Stimulated activated naive CD4-positive, alpha-beta T cell treated with Interleukin-2 at 50 U/mL for 16 hours (primary cell): ENCODE data around the gene SLC35F1.

ENCODE experiments used
- DNase-seq: peaks from one replicate; lab custom pipeline; 2025; lab: John Stamatoyannopoulos, UW

SLC35F1 gene

DNA sequence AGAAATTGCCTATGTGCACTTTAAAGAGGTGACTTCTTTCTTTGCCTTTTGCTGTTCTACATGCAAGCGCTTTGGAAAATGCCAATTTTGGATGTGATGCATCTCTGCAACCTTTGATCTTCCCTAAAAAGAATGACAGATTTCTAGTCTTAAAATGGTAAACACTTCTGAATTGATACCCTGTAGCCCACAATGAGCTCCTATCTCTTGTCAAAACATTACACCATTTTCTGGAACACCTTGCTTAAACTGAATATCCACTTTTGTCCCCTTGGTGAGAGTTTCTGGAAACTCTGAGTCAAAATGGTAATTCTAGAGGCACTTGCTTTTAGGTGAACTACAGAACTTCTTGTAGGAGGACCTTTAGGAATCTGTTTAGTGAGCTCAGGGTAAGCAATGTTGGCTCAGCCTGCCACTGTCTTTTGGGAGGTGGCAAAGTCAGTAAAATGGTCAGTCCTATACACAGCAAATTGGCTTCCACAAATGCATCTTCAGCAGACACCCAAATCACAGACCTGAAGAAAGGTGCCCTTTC, 216.5 kb downstream of the SLC35F1 start:
- DNase-seq = no peak

- no peak for DNase-seq
These were observed 217.8 kb downstream of the SLC35F1 start for GRCh38 chr6:118124851-118125250.

DNA sequence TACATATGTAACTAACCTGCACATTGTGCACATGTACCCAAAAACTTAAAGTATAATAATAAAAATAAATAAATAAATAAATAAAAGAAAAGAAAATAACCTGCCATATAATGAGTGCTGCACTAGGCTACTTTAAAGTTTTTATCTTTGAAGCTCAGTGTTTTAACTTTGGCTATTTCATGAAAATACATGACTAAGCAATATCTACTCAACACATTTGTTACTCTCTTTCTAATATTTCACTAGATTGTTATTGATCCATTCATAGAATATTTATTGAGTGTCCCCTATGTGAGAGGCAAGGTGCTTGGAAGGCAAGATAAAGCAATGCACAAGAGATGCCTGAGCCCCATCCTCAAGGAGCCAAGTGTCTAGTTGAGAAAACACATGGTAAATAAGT, 221.7 kb downstream of the SLC35F1 start:
- no peak for DNase-seq

DNA sequence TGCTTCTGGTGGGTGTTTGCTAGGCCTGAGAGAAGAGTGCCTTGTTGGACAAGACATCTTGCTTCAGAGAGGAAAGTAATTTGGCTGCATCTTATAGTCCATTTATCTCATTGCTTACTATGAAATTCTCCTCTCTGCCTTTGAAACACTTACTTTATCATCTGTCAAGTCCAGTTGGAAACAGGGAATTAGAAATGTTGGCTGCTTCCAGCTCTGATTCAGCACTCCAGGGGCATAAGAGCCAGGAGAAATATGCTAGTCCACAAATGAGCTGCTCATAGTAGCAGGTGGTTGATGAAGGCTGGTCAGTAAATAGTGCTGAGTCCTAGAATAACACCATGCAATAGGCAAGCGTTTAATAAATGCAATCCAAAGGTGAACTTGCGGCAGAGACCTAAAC, 227.1 kb downstream of the SLC35F1 start:
- no peak for DNase-seq

GRCh38 chr6:118134736-118135135, 227.7 kb downstream of the SLC35F1 start:
- DNase-seq = no peak

DNA sequence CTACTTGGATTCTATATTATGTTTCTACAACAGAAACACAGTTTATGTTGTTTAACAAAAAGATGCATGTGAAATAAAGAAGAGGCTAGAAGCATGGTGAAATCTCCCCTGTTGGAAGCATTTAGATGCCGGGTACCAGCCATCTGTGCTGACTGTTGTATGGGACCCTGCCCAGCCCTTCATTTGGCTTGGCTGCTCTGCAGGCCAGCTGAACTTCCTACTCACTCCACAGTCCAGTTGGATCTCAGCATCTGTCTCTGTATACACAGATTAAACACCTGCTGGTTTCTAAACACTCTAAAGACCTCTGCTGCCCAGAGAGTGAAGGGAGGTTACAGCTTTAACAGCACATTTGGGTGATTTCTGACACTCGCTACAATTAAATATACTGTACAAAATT, 228.3 kb downstream of the SLC35F1 start:
- DNase-seq = no peak

DNA sequence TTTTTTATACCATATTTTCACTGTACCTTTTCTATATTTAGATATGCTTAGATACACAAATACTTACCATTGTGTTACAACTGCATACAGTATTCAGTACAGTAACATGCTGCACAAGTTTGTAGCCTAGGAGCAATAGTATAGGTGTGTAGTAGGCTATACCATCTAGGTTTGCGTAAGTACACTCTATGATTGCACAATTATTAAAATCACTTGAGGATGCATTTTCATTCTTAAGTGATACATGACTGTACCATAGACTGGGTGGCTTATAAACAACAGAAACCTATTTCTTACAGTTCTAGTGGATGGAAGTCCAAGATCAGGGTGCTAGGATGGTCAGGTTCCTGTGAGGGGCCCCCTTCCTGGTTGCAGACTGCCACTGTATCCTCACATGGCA, 234.1 kb downstream of the SLC35F1 start:
- DNase-seq = no peak

- DNase-seq = no peak
These were observed 239.5 kb downstream of the SLC35F1 start for GRCh38 chr6:118146584-118146983.

DNA sequence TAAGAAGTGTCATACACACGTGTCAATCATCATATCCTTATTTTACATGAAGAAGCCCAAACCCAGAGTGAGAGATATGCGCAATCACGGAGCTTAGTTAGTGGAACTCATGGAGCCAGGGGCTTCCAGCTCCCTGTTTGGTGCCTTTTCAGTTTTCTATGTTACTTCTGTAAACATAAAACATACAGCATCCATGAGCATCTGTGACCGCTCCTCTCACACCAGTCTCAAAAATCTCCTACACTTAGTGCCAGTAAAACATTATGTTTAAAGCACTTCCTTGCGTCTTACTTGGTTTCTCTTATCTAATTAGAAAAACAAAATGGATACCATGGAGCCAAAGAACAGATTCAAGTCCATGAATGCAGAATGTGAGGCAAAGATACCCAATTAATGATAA, 240.4 kb downstream of the SLC35F1 start:
- DNase-seq = no peak

GRCh38 chr6:118148561-118148960, 241.5 kb downstream of the SLC35F1 start:
- no peak for DNase-seq

DNA sequence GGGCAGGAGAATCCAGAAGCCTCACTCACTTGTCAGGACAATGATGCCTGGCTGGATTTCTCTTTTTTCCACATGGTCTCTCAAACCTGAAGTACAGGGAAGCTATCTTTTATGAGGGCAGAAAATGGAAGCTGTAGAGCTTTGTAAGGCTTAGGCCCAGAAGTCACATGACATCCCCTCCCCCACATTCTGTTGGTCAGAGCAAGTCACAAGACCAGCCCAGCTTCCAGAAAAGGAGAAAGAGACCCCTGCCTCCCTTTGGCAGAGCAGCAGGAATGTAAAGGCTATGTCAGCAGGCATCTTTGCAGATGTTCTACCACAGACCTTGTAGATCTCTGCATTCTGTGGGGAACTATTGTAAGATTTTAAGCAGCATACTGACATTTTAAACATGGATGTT, 245.5 kb downstream of the SLC35F1 start:
- DNase-seq = no peak

GRCh38 chr6:118161343-118161742, 254.3 kb downstream of the SLC35F1 start:
- no peak for DNase-seq

DNA sequence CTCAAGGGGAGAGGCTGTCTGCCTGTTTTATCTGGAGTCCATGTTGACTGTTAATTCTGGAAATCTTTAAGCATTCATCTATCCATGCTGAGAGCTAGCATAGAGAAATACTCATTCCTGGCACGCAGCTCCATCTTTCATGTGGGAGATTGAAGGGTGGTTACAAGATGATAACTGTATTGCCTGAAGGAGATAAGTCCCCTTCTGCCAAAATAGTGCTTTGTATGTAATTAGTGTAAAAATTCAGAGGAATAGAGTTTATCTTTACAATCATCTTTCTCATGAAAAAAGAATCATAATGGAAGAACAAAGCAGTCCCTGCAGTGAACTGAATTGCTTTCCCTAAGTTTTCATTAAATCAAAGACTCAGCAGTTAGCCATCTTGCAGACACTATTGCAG, 256.5 kb downstream of the SLC35F1 start:
- DNase-seq = no peak

DNA sequence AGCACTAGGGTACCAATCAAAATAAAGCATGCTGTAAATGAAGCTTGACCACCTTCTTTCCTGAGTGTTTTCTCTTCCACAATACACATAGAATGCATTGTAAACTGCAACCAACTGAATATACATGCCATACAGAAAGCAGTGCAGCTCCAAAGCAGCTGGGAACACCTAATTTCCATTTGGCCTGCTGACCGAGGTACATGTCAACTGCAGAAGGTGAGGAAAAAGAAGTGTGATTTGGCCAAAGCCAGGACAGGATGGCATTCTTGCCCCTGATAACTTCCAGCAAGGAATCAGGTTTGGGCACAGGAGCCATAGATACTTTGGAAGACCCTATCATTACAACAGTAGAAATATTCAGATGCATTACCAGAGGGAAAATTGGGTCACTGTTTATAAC, 258.4 kb downstream of the SLC35F1 start:
- DNase-seq = no peak

- no peak for DNase-seq
These were observed 261.4 kb downstream of the SLC35F1 start for GRCh38 chr6:118168421-118168820.

- no peak for DNase-seq
These were observed 264.8 kb downstream of the SLC35F1 start for GRCh38 chr6:118171852-118172251.

- DNase-seq = no peak
These were observed 267.0 kb downstream of the SLC35F1 start for GRCh38 chr6:118174071-118174470.

- no peak for DNase-seq
These were observed 270.7 kb downstream of the SLC35F1 start for GRCh38 chr6:118177720-118178119.

GRCh38 chr6:118179048-118179447, 272.0 kb downstream of the SLC35F1 start:
- no peak for DNase-seq

- DNase-seq = no peak
These were observed 279.9 kb downstream of the SLC35F1 start for GRCh38 chr6:118186672-118187567.

DNA sequence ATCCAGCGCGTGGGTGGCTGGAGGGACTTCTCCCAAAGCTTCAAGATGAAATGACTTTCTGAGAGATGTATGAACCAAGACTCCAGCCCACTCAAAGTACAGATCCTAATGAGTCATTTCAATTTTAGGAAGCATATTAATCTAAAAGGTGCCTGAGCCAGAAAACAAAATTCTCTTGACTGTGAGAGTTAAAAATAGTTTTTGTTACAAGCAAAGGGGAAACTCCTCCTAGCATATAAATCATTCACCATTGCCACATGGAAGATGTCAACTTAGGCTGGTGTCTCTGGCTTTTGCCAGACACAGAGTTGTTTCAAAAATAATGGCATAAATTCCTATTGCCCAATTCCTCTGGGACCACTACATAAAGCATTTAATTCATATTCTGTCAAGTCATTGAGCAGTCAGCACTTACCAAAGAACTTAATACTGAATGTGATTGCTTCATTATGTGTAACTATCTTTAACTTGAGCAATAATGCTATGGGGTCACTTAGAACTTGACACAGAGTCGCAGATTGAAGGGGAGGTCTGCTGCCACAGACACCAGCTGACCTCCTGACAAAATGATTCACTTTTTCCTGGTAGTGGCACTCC, 280.6 kb downstream of the SLC35F1 start:
- DNase-seq = no peak

DNA sequence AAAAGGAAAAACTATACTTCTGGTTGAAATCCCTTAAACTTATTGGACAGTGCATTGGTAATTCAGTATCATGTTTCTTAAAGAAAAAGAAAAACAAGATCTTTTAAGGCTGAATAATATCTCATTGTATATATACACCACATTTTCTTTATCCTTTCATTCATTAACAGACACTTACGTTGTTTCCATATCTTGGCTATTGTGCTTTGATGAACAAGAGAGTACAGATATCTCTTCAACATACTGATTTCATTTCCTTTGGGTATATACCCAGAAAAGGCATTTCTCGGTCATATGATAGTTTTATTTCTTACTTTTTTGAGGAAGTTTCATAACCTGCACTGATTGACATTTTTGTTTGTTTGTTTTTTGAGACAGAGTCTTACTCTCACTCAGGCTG, 281.5 kb downstream of the SLC35F1 start:
- DNase-seq = no peak

- DNase-seq = no peak
These were observed 290.5 kb downstream of the SLC35F1 start for GRCh38 chr6:118197539-118197938.
